HepG2 (cell line): ENCODE results near the gene SPACA4. TPM values are rescaled to one million over a fixed set of nuclear protein-coding genes. Genes with fewer than 3 reads are reported as not detected.

Experiments used
- ATAC-seq: fragments of 200-7000 bp; cut with Tn5 transposase; 3 replicates; pipeline ENCODE4 v1.9.1; 2020; ENCODE audit warnings: mild to moderate bottlenecking, moderate library complexity
- BruUV-seq: library from RNA; stranded (reverse); fragments of 400-500 nt; replicated peaks from 2 replicates; lab custom pipeline; 2021; lab: Mats Ljungman, UMichigan
- CTCF ChIA-PET: fragments of 300-600 bp; formaldehyde crosslinking; extraction: SDS; loops from one replicate; lab custom pipeline; 2021; ENCODE audit warnings: low total read pairs, inconsistent platforms, low intra/inter-chr PET ratio; lab: Yijun Ruan, JAX
- POLR2A ChIA-PET: fragments of 350-600 bp; sonication (Branson Sonifier 250); formaldehyde crosslinking; loops from one replicate; lab custom pipeline; 2020; ENCODE audit warnings: antibody characterized with exemption, inconsistent platforms; lab: Yijun Ruan, JAX
- DNase-seq: peaks from one replicate; pipeline ENCODE4 v3.0.0-alpha.2; 2015; ENCODE audit warnings: low spot score
- FAIRE-seq: peaks from 3 replicates; lab custom pipeline; 2011; peaks lifted over from hg19 to GRCh38; lab: Jason Lieb, UNC
- H2AFZ ChIP-seq: one replicate; pipeline ENCODE4 v1.6.1; 2011; ENCODE audit warnings: low read length, inconsistent platforms
- H3K27ac ChIP-seq: fragments of 300-600 bp; 3 replicates; pipeline ENCODE4 v1.8.0; 2011; ENCODE audit warnings: mixed run types, mild to moderate bottlenecking, mixed read lengths, low read length, inconsistent platforms; ENCODE audit not compliant: insufficient read depth; ENCODE audit errors: extremely low read length
- H3K27me3 ChIP-seq, 2 experiments: fragments of 200-600 bp in 1 of 2; 2 replicates in 1 of 2; 3 replicates in 1 of 2; pipeline versions ENCODE4 v1.6.0 to v1.8.0; 2011; ENCODE audit warnings: low read length in 2 of 2, mild to moderate bottlenecking in 2 of 2, moderate library complexity in 2 of 2, inconsistent platforms in 1 of 2; ENCODE audit not compliant: insufficient read depth in 2 of 2, control insufficient read depth in 1 of 2
- H3K36me3 ChIP-seq, 2 experiments: fragments of 200-600 bp in 1 of 2; replicated peaks in 1 of 2; 2 replicates in 1 of 2; 3 replicates in 1 of 2; pipeline versions ENCODE4 v1.5.1 to v1.8.0; 2011; ENCODE audit warnings: low read length in 2 of 2, inconsistent platforms in 1 of 2; ENCODE audit not compliant: insufficient read depth in 2 of 2, control insufficient read depth in 1 of 2
- H3K4me1 ChIP-seq: 2 replicates; pipeline ENCODE4 v1.5.1; 2012; ENCODE audit warnings: low read length, inconsistent platforms; ENCODE audit not compliant: insufficient read depth
- H3K4me2 ChIP-seq: 2 replicates; pipeline ENCODE4 v1.6.0; 2011; ENCODE audit warnings: low read depth, low read length, inconsistent platforms
- H3K4me3 ChIP-seq, 3 experiments: fragments of 200-600 bp in 1 of 3; sonication (generic), shearing (Covaris generic) in 1 of 3; replicated peaks in 1 of 3; 2 replicates each; pipeline ENCODE4 v1.5.1; 2011 to 2016; ENCODE audit warnings: low read length in 3 of 3, inconsistent platforms in 2 of 3, low read depth in 2 of 3, mild to moderate bottlenecking in 2 of 3, control low read depth in 1 of 3, mixed read lengths in 1 of 3; ENCODE audit not compliant: insufficient read depth in 1 of 3
- H3K79me2 ChIP-seq: one replicate; pipeline ENCODE4 v1.6.1; 2011; ENCODE audit warnings: low read length, inconsistent platforms; ENCODE audit not compliant: insufficient read depth
- H3K9ac ChIP-seq: 2 replicates; pipeline ENCODE4 v1.6.0; 2011; ENCODE audit warnings: mild to moderate bottlenecking, low read depth, low read length, inconsistent platforms; ENCODE audit not compliant: insufficient read depth
- H3K9me3 ChIP-seq: 2 replicates; pipeline ENCODE4 v1.5.1; 2012; ENCODE audit warnings: mild to moderate bottlenecking, low read length
- H4K20me1 ChIP-seq: 2 replicates; pipeline ENCODE4 v1.6.0; 2011; ENCODE audit warnings: inconsistent platforms, mild to moderate bottlenecking, low read length, moderate library complexity; ENCODE audit not compliant: insufficient read depth
- ARID2 ChIP-seq: sonication (generic); formaldehyde crosslinking; IDR thresholded peaks from 2 replicates; pipeline ENCODE4 v1.8.1; 2022; ENCODE audit warnings: mild to moderate bottlenecking, missing genetic modification reagents, borderline replicate concordance
- CTCF ChIP-seq: sonication (generic); formaldehyde crosslinking; IDR thresholded peaks from 2 replicates; pipeline ENCODE4 v1.5.0; 2020; ENCODE audit warnings: mild to moderate bottlenecking, missing genetic modification reagents, moderate library complexity
- STAT5B ChIP-seq: sonication (generic); formaldehyde crosslinking; IDR thresholded peaks from 2 replicates; pipeline ENCODE4 v1.4.0; 2020; ENCODE audit warnings: missing genetic modification reagents
- TIGD3 ChIP-seq: sonication (generic); formaldehyde crosslinking; IDR thresholded peaks from 2 replicates; pipeline ENCODE4 v1.5.1; 2020; ENCODE audit warnings: mild to moderate bottlenecking, missing genetic modification reagents, borderline replicate concordance
- WGBS: methylation state at CpG from one replicate; pipeline ENCODE4 v1.1.6; 2017; ENCODE audit warnings: low lambda C conversion rate; 5-methylcytosine and 5-hydroxymethylcytosine counted together
- in situ Hi-C: cut with HindIII; loops from 2 replicates; pipeline ENCODE4 v1.10.0; 2017; ENCODE audit warnings: low pct_unique_long_range_greater_than_20kb; ENCODE audit not compliant: extremely low pct_ligation_motif_present
- intact Hi-C: fragments of 100-400 bp; cut with micrococcal nuclease; formaldehyde crosslinking; loops from one replicate; pipeline ENCODE4 v1.10.0; 2022; ENCODE audit not compliant: unreplicated experiment
- polyA plus RNA-seq, 8 experiments: library from polyadenylated mRNA; depleted of rRNA in 3 of 8; stranded (reverse) in 7 of 8; unstranded in 1 of 8; fragments of >200 nt; fragmentation: Illumina TruSeq in 4 of 8; extraction: Trizol in 4 of 8; gene quantifications; 2 replicates each; pipeline versions ENCODE4 v1.2.1 to v1.2.3, GENCODE V29; 2011 to 2016; ENCODE audit warnings: low read depth in 4 of 8, missing spikeins in 1 of 8, mixed read lengths in 1 of 8; ENCODE audit not compliant: insufficient read depth in 1 of 8
- total RNA-seq, 5 experiments: library from RNA; depleted of rRNA; stranded (reverse); fragments of >200 nt; fragmentation: Illumina TruSeq; extraction: Trizol; gene quantifications; 2 replicates each; pipeline ENCODE4 v1.2.3, GENCODE V29; 2016; ENCODE audit warnings: low read depth in 1 of 5

SPACA4 gene
- total and polyA plus RNA-seq, 2 of the 13 experiments (the other 11 are each of a cell fraction or from before 2014, with no cell fraction given) = not detected

- TF ChIP-seq TIGD3 (CRISPR knock-in tag) = no peak
- TF ChIP-seq ARID2 (CRISPR knock-in tag) = no peak
Measured at GRCh38 chr19:48588670-48589401, 17.7 kb upstream of the SPACA4 start (continued).

- H3K9ac ChIP-seq = no peak overlapping the region
- TF ChIP-seq STAT5B (no peak), CTCF (CRISPR knock-in tag) (0 out of 2 replicates have a peak, but pooled peaks have one; percentile 9)
- TF ChIP-seq, all 625 proteins: peak for 1
- Histone ChIP-seq H3K27ac (no peak overlapping the region), H3K4me3 (no peak overlapping the region), H3K4me1 (peaks cover 8% of the 10 kb centered on the region; the same call in 1 of the 2 replicates), H3K4me2 (no peak overlapping the region), H3K9me3 (no peaks in the 10 kb centered on the region), H3K36me3 (no peaks in the 10 kb centered on the region), H3K27me3 (peaks cover 1 to 3% of the 10 kb centered on the region in 2 experiments; a peak in 2 of 5 replicates), H2AFZ (no peak overlapping the region), H4K20me1 (no peaks in the 10 kb centered on the region), H3K79me2 (no peaks in the 10 kb centered on the region)
- 41% methylated on average over 5 of the region's 5 CpGs for WGBS
- ATAC-seq (peak; percentile 26; the same call in 1 of the 3 replicates), FAIRE-seq (no peak), DNase-seq (no peak)
- ChIA-PET CTCF (interaction anchor here (1.2 kb wide), 1 partner anchor 17 kb away, joined by 3 read pairs; no protein-coding TSS in a partner anchor), POLR2A (no interaction called here)
- no TSS peak for BruUV-seq
- in situ Hi-C loops = no loop called here
- intact Hi-C loops = no loop called here
Measured at GRCh38 chr19:48591021-48591420, 15.5 kb upstream of the SPACA4 start.
